Measurements from ENCODE around the gene VPS54. TPM values are rescaled to one million over a fixed set of nuclear protein-coding genes. Genes with fewer than 3 reads are reported as not detected.

The VPS54 gene
- polyA plus RNA-seq, 1 experiment, result 5.6 TPM

DNA sequence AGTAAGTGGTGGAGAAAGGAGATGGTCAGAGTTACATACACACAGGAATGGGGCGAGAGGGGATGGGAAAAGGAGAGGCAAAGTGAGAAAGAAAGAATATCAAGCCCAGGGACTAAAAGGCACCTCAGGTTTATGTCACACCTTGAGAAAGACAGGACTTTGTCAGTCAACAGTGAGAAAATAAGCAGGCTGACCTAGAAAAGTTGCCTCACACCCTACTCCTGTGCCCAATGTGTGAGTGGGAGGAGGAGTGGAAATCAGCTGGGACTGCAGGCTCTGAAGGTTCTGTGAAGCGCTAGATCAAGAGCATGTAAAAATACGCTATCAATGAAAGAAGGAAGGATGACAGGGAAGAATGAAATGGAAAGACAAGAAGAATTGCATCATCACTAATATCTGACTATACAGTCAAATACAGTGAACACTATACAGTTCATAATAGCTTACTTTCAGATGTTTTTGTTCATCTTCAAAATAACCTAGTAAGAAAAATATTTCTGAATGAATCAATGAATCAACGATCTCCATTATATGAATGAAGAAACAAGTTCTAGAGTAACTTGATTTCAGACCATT lies 10.7 kb downstream of the VPS54 start:
- no peak for TF ChIP-seq CTCF (IDR thresholded peaks at IDR 0.05; ENCODE audit: insufficient read depth, low read depth, low read length)
- no peaks in the 10 kb centered on the region for H3K27me3 ChIP-seq (ENCODE audit: control insufficient read depth, insufficient read depth, low read length)
- no peaks in the 10 kb centered on the region for H3K36me3 ChIP-seq (ENCODE audit: control insufficient read depth, insufficient read depth, low read length)
- no peak overlapping the region for H3K4me3 ChIP-seq (ENCODE audit: low read depth, low read length)
- POLR2A ChIA-PET, result no interaction called here
- DNase-seq (ENCODE audit: low read depth), result no peak
- CTCF ChIA-PET, result no interaction called here

GRCh38 chr2:64007924-64008323 lies 11.3 kb downstream of the VPS54 start:
- POLR2A ChIA-PET, result no interaction called here
- DNase-seq (ENCODE audit: low read depth), result no peak
- Histone ChIP-seq H3K27me3 (ENCODE audit: control insufficient read depth, insufficient read depth, low read length) (no peaks in the 10 kb centered on the region), H3K36me3 (ENCODE audit: control insufficient read depth, insufficient read depth, low read length) (no peaks in the 10 kb centered on the region), H3K4me3 (ENCODE audit: low read depth, low read length) (no peak overlapping the region)
- TF ChIP-seq CTCF (IDR thresholded peaks at IDR 0.05; ENCODE audit: insufficient read depth, low read depth, low read length), result no peak
- CTCF ChIA-PET, result no interaction called here

- H3K27me3 ChIP-seq (ENCODE audit: control insufficient read depth, insufficient read depth, low read length), result no peaks in the 10 kb centered on the region
- no peak overlapping the region for H3K4me3 ChIP-seq (ENCODE audit: low read depth, low read length)
- ChIA-PET CTCF (no interaction called here), POLR2A (no interaction called here)
- H3K36me3 ChIP-seq (ENCODE audit: control insufficient read depth, insufficient read depth, low read length), result 0 out of 2 replicates have a peak, but pooled peaks cover 2% of the 10 kb centered on the region
- TF ChIP-seq CTCF (IDR thresholded peaks at IDR 0.05; ENCODE audit: insufficient read depth, low read depth, low read length), result no peak
- DNase-seq (ENCODE audit: low read depth), result no peak
Measured at GRCh38 chr2:64005707-64006356, 13.4 kb downstream of the VPS54 start.

- POLR2A ChIA-PET, result no interaction called here
- no peak overlapping the region for H3K4me3 ChIP-seq (ENCODE audit: low read depth, low read length)
- TF ChIP-seq CTCF (IDR thresholded peaks at IDR 0.05; ENCODE audit: insufficient read depth, low read depth, low read length), result no peak
- 0 out of 2 replicates have a peak, but pooled peaks cover 2% of the 10 kb centered on the region for H3K36me3 ChIP-seq (ENCODE audit: control insufficient read depth, insufficient read depth, low read length)
- CTCF ChIA-PET, result no interaction called here
- no peaks in the 10 kb centered on the region for H3K27me3 ChIP-seq (ENCODE audit: control insufficient read depth, insufficient read depth, low read length)
- no peak for DNase-seq (ENCODE audit: low read depth)
Measured at GRCh38 chr2:64003239-64003638, 16.0 kb downstream of the VPS54 start.

- ChIA-PET POLR2A (no interaction called here), CTCF (no interaction called here)
- no peak overlapping the region for H3K4me3 ChIP-seq (ENCODE audit: low read depth, low read length)
- TF ChIP-seq CTCF (IDR thresholded peaks at IDR 0.05; ENCODE audit: insufficient read depth, low read depth, low read length), result no peak
- no peaks in the 10 kb centered on the region for H3K27me3 ChIP-seq (ENCODE audit: control insufficient read depth, insufficient read depth, low read length)
- DNase-seq (ENCODE audit: low read depth), result no peak
- H3K36me3 ChIP-seq (ENCODE audit: control insufficient read depth, insufficient read depth, low read length), result 0 out of 2 replicates have a peak, but pooled peaks cover 2% of the 10 kb centered on the region
Measured at GRCh38 chr2:64001382-64002101, 17.7 kb downstream of the VPS54 start.

Measured in BJ (cell line).